ENCODE results near the gene MED23. TPM values are rescaled to one million over a fixed set of nuclear protein-coding genes. Genes with fewer than 3 reads are reported as not detected.

MED23 gene
- total RNA-seq, 2 experiments from 2014 or later: 30.2 to 34.2 TPM

GRCh38 chr6:131635384-131636340 is 7.6 kb upstream of the MED23 start:
- H3K9me2 ChIP-seq (ENCODE audit: insufficient read depth, low read length): no peaks in the 10 kb centered on the region
- BruUV-seq (replicated peaks): no TSS peak
- H3K79me2 ChIP-seq (ENCODE audit: insufficient read depth, low read depth, low read length): no peaks in the 10 kb centered on the region
- intact Hi-C loops (cut with micrococcal nuclease; ENCODE audit: unreplicated experiment): no loop called here
- POLR2A ChIA-PET: interaction anchor here (0.5 to 2.0 kb wide), 4 partner anchors 8 to 656 kb away, joined by 3 to 13 read pairs (median 4); partner anchors contain the start of gene MED23
- H3K9me3 ChIP-seq (ENCODE audit: low read length): no peaks in the 10 kb centered on the region
- no peaks in the 10 kb centered on the region for H4K20me1 ChIP-seq (ENCODE audit: insufficient read depth, low read length)
- no peak for TF ChIP-seq CTCF (conservative IDR thresholded peaks at IDR 0.05; ENCODE audit: low read length)
- no peak for TF ChIP-seq EZH2phosphoT487 (IDR thresholded peaks at IDR 0.05; ENCODE audit: borderline replicate concordance, low read depth, low read length)
- H3K4me2 ChIP-seq (ENCODE audit: low read length): peak overlapping the region; percentile 60
- peak overlapping the region; percentile 45 for H3K4me3 ChIP-seq (ENCODE audit: low read depth, low read length, poor library complexity, severe bottlenecking)
- H3K36me3 ChIP-seq (ENCODE audit: insufficient read depth, low read length): no peaks in the 10 kb centered on the region
- H3K27ac ChIP-seq (ENCODE audit: low read depth, low read length, poor library complexity, severe bottlenecking): peak overlapping the region; percentile 26
- peak; percentile 66 for DNase-seq (ENCODE audit: low spot score)
- CTCF ChIA-PET (ENCODE audit: unreplicated experiment): interaction anchor here (2.1 kb wide), 1 partner anchor 8 kb away, joined by 13 read pairs; the partner anchor contains the start of gene MED23
- peak overlapping the region; percentile 93 for H2AFZ ChIP-seq (ENCODE audit: low read length)
- H3K4me1 ChIP-seq (ENCODE audit: insufficient read depth, low read length, poor library complexity, severe bottlenecking): peaks cover 36% of the 10 kb centered on the region

- H3K27ac ChIP-seq (ENCODE audit: low read depth, low read length, poor library complexity, severe bottlenecking): no peak overlapping the region
- H4K20me1 ChIP-seq (ENCODE audit: insufficient read depth, low read length): no peaks in the 10 kb centered on the region
- H3K79me2 ChIP-seq (ENCODE audit: insufficient read depth, low read depth, low read length): peaks cover 11% of the 10 kb centered on the region
- BruUV-seq (replicated peaks): no TSS peak
- no peak overlapping the region for H3K4me2 ChIP-seq (ENCODE audit: low read length)
- H3K4me3 ChIP-seq (ENCODE audit: low read depth, low read length, poor library complexity, severe bottlenecking): no peak overlapping the region
- CTCF ChIA-PET (ENCODE audit: unreplicated experiment): no interaction called here
- intact Hi-C loops (cut with micrococcal nuclease; ENCODE audit: unreplicated experiment): no loop called here
- no peaks in the 10 kb centered on the region for H3K36me3 ChIP-seq (ENCODE audit: insufficient read depth, low read length)
- POLR2A ChIA-PET: interaction anchor here (0.6 to 1.4 kb wide), 3 partner anchors 8 to 1176 kb away, joined by 3 to 4 read pairs (median 3); no protein-coding TSS in a partner anchor
- no peak for DNase-seq (ENCODE audit: low spot score)
- H3K9me3 ChIP-seq (ENCODE audit: low read length): no peaks in the 10 kb centered on the region
- no peaks in the 10 kb centered on the region for H3K9me2 ChIP-seq (ENCODE audit: insufficient read depth, low read length)
- TF ChIP-seq CTCF (conservative IDR thresholded peaks at IDR 0.05; ENCODE audit: low read length) (no peak), EZH2phosphoT487 (IDR thresholded peaks at IDR 0.05; ENCODE audit: borderline replicate concordance, low read depth, low read length) (no peak)
- H3K4me1 ChIP-seq (ENCODE audit: insufficient read depth, low read length, poor library complexity, severe bottlenecking): peaks cover 26% of the 10 kb centered on the region
- H2AFZ ChIP-seq (ENCODE audit: low read length): no peak overlapping the region
Observed at GRCh38 chr6:131631625-131632289, 3.7 kb upstream of the MED23 start.
